Right lobe of liver (tissue), 6 donors: ENCODE measurements around the gene SPATA25. TPM values are rescaled to one million over a fixed set of nuclear protein-coding genes. Genes with fewer than 3 reads are reported as not detected.

Source experiments
- ATAC-seq, 4 donors: fragments of 200-7000 bp; cut with Tn5 transposase; one replicate each; pipeline ENCODE4 v1.9.1; 2020; ENCODE audit warnings: mild to moderate bottlenecking in 4 of 4, moderate library complexity in 4 of 4
- DNase-seq, 3 donors: peaks; one replicate each; pipeline ENCODE4 v3.0.0-alpha.2; 2020
- H3K27ac ChIP-seq, 3 donors: fragments of 200-600 bp; one replicate each; pipeline ENCODE4 v1.8.0; 2022
- H3K27me3 ChIP-seq, 2 donors: fragments of 200-600 bp; one replicate each; pipeline ENCODE4 v1.8.0; 2022
- H3K36me3 ChIP-seq, 4 donors: fragments of 200-600 bp; sonication (generic) in 1 of 4; one replicate each; pipeline versions ENCODE4 v1.5.1 to v1.8.0; 2017 to 2022; ENCODE audit warnings: control low read depth in 1 of 4
- H3K4me1 ChIP-seq, 4 donors: fragments of 200-600 bp; sonication (generic) in 1 of 4; one replicate each; pipeline versions ENCODE4 v1.5.1 to v1.8.0; 2017 to 2022; ENCODE audit warnings: control low read depth in 1 of 4
- H3K4me3 ChIP-seq, 3 donors: fragments of 200-600 bp; one replicate each; pipeline ENCODE4 v1.8.0; 2022
- H3K9me3 ChIP-seq, 4 donors: fragments of 200-600 bp; sonication (generic) in 1 of 4; one replicate each; pipeline versions ENCODE4 v1.5.1 to v1.8.0; 2017 to 2022; ENCODE audit warnings: control low read depth in 1 of 4
- POLR2A ChIP-seq: fragments of 450-650 bp; IDR thresholded peaks from one replicate; pipeline ENCODE4 v1.6.1; 2017; ENCODE audit warnings: antibody characterized with exemption, mild to moderate bottlenecking
- WGBS: methylation state at CpG from one replicate; pipeline ENCODE4 v1.1.6; 2018; ENCODE audit warnings: low coverage, low lambda C conversion rate; ENCODE audit not compliant: insufficient coverage; ENCODE audit errors: missing lambda C conversion rate; 5-methylcytosine and 5-hydroxymethylcytosine counted together
- intact Hi-C, 2 donors: fragments of 100-400 bp; cut with DNase I; formaldehyde crosslinking; loops; one replicate each; pipeline versions ENCODE4 v1.11.2 to v1.14.1; 2022
- total RNA-seq, 6 experiments: library from RNA; depleted of rRNA in 2 of 6; stranded (reverse); fragments of >200 nt in 2 of 6; fragmentation: NEBNext Ultra II Directional in 3 of 6; extraction: Animal tissue kit (Norgen Biotek cat#: 25700) in 3 of 6; gene quantifications; one replicate each; pipeline versions ENCODE4 v1.1.0 to v1.2.4, GENCODE V29; 2016 to 2023
- TF ChIP-seq, protein P1 (sequence below), 4 donors: fragments of 200-600 bp in 3 of 4; fragments of 450-650 bp in 1 of 4; IDR thresholded peaks; one replicate each; pipeline versions ENCODE4 v1.5.1 to v1.8.0; 2016 to 2022; ENCODE audit warnings: antibody characterized with exemption in 4 of 4, mild to moderate bottlenecking in 2 of 4
- donor health status: DM: no; HTN: yes; CAD: no.
- donor health status: DM: no; HTN: no; CAD: no.
- donor health status: DM: no; HTN: no; CAD: no.
- donor health status: DM: no; HTN: yes; CAD: no.
- donor health status: DM: no; HTN: yes; CAD: no.

SPATA25 gene
- total RNA-seq, 6 experiments from 2014 or later, result 0.50 to 3.2 (median 2.0) TPM

DNA sequence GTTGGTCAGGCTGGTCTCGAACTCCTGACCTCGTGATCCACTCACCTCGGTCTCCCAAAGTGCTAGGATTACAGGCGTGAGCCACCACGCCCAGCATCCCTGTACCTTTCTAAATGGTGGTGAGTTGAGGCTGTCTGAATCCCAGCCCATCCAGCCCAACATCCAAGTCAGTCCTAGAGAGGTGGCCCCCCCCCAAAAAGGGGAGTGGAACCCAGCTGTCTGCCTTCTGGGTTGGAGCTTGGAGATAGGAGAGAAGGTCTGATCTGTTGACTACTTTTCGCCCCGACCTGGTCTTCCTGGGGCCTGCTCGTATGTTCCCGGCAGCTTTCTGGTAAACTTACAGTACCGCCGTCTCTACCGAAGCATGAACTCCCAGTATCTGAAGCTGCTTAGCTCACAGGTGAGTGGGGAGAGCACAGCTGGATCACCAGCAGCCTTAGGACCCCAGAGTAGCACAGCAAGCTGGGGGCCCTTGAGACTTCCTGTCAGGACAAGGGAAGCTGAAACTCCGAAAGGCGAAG lies 9.3 kb upstream of the SPATA25 start:
- ATAC-seq (no peak), DNase-seq (no peak)
- H3K4me1 ChIP-seq, result peaks cover 0 to 18% (median 2%) of the 10 kb centered on the region in 4 donors
- TF ChIP-seq, protein P1, sequence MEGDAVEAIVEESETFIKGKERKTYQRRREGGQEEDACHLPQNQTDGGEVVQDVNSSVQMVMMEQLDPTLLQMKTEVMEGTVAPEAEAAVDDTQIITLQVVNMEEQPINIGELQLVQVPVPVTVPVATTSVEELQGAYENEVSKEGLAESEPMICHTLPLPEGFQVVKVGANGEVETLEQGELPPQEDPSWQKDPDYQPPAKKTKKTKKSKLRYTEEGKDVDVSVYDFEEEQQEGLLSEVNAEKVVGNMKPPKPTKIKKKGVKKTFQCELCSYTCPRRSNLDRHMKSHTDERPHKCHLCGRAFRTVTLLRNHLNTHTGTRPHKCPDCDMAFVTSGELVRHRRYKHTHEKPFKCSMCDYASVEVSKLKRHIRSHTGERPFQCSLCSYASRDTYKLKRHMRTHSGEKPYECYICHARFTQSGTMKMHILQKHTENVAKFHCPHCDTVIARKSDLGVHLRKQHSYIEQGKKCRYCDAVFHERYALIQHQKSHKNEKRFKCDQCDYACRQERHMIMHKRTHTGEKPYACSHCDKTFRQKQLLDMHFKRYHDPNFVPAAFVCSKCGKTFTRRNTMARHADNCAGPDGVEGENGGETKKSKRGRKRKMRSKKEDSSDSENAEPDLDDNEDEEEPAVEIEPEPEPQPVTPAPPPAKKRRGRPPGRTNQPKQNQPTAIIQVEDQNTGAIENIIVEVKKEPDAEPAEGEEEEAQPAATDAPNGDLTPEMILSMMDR (IDR thresholded peaks at IDR 0.05), result no peak
- no peak for TF ChIP-seq POLR2A
- no peak overlapping the region for H3K27ac ChIP-seq
- no peaks in the 10 kb centered on the region for H3K9me3 ChIP-seq
- no peak overlapping the region for H3K4me3 ChIP-seq
- no peaks in the 10 kb centered on the region for H3K27me3 ChIP-seq
- intact Hi-C loops, result loop anchor here in 1 of 2 donors (10.0 kb wide), 1 partner anchor 48 kb away; no protein-coding TSS in a partner anchor
- peaks cover 0 to 38% (median 19%) of the 10 kb centered on the region in 4 donors for H3K36me3 ChIP-seq
- WGBS, result 83% methylated on average over 3 of the region's 14 CpGs

DNA sequence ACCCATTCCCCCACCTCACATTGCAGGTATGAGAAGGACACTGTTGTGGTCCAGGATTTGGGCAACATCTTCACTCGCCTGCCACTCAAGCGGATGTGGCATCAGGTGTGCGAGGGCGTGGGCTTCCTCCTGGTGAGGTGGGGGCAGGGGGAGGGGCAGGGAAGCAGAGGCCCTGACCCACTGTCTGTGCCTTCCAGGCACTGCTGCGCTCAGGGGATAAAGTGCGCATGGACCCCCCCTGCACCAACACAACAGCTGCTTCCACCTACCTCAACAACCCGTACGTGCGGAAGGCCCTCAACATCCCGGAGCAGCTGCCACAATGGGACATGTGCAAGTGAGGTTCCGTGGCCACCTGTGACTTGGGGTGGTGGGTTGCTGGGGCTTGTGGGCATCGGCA lies 7.4 kb upstream of the SPATA25 start:
- DNase-seq, result no peak
- WGBS, result no CpG with 5 or more reads among the region's 12 CpGs

DNA sequence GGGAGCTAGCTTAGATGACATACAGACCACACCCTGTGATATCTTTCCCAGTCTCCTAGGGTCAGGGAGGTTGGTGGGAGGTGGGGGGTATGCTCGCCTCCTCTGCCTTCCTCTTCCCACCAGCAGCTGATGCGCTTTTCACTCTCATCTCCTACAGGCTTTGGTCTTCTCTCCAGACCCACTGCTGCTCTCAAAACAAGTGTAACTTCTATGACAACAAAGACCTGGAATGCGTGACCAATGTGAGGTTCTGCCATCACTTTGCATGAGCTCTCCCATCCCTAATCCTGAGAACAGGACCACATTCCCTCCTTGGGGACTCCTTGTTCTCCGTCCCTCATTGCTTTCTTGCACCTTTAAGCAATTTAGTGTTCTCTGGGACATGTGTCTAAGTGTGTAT lies 6.4 kb upstream of the SPATA25 start:
- peaks cover 0 to 35% (median 5%) of the 10 kb centered on the region in 4 donors for H3K4me1 ChIP-seq
- H3K9me3 ChIP-seq, result no peaks in the 10 kb centered on the region
- WGBS, result 68% methylated on average over 3 of the region's 4 CpGs
- intact Hi-C loops, result loop anchor here in 1 of 2 donors (10.0 kb wide), 1 partner anchor 51 kb away; no protein-coding TSS in a partner anchor
- no peak for TF ChIP-seq POLR2A
- TF ChIP-seq, protein P1 (IDR thresholded peaks at IDR 0.05), result no peak
- ATAC-seq (no peak), DNase-seq (no peak)
- H3K4me3 ChIP-seq, result no peak overlapping the region
- H3K27me3 ChIP-seq, result no peaks in the 10 kb centered on the region
- H3K36me3 ChIP-seq, result peaks cover 0 to 38% (median 19%) of the 10 kb centered on the region in 4 donors
- no peak overlapping the region for H3K27ac ChIP-seq

More for the DNA sequence above, 7.4 kb upstream of the SPATA25 start:
- peaks cover 0 to 38% (median 19%) of the 10 kb centered on the region in 4 donors for H3K36me3 ChIP-seq
- TF ChIP-seq, protein P1 (IDR thresholded peaks at IDR 0.05), result no peak
- TF ChIP-seq POLR2A, result no peak
- H3K4me1 ChIP-seq, result peaks cover 0 to 25% (median 3%) of the 10 kb centered on the region in 4 donors
- H3K4me3 ChIP-seq, result no peak overlapping the region
- intact Hi-C loops, result loop anchor here in 1 of 2 donors (10.0 kb wide), 1 partner anchor 50 kb away; no protein-coding TSS in a partner anchor
- no peaks in the 10 kb centered on the region for H3K27me3 ChIP-seq
- H3K27ac ChIP-seq, result no peak overlapping the region
- no peak for ATAC-seq
- H3K9me3 ChIP-seq, result no peaks in the 10 kb centered on the region

DNA sequence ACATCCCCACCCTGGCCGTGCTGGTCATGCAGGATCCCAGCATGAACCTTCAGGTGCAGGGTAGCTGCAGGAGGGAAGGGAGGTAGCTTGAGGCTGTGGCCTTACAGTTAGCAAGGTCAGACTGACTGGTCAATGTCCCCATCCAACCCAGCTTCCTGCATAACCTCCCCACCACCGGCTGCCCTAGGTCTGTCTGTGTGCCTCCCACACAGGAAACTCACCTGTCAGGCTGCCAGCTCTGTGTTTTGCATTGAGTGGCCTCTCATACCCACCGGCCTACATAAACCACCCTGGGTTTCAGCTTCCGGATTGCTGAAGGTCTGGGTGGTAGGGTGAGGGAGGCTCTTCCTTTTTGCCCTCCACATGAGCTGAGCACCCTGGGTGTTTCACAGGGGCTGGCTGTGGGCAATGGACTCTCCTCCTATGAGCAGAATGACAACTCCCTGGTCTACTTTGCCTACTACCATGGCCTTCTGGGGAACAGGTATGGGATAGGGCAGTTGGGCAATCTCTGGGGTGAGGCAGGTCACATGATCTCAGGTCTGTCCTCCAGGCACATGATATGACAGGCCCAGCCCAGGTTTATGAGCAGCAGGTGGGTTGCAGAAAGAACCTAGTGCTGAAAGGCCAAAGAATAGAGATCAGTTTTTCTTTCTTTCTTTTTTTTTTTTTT lies 5.5 kb upstream of the SPATA25 start:
- 63% methylated on average over 1 of the region's 4 CpGs for WGBS
- H3K27me3 ChIP-seq, result no peaks in the 10 kb centered on the region
- no peaks in the 10 kb centered on the region for H3K9me3 ChIP-seq
- H3K4me1 ChIP-seq, result peaks cover 0 to 38% (median 6%) of the 10 kb centered on the region in 4 donors
- ATAC-seq (no peak), DNase-seq (peak in 1 of 3 donors; percentile 28)
- H3K4me3 ChIP-seq, result no peak overlapping the region
- TF ChIP-seq, protein P1 (IDR thresholded peaks at IDR 0.05), result no peak
- no peak for TF ChIP-seq POLR2A
- intact Hi-C loops, result loop anchor here in 1 of 2 donors (10.0 kb wide), 1 partner anchor 52 kb away; no protein-coding TSS in a partner anchor
- H3K36me3 ChIP-seq, result peaks cover 0 to 38% (median 19%) of the 10 kb centered on the region in 4 donors
- no peak overlapping the region for H3K27ac ChIP-seq
